ENCODE results near the gene MRPL30. TPM values are rescaled to one million over a fixed set of nuclear protein-coding genes. Genes with fewer than 3 reads are reported as not detected.

MRPL30 gene
- polyA plus RNA-seq, 1 donor (not counting 4 experiments of a cell fraction or from before 2014, with no cell fraction given): 45.2 TPM

GRCh38 chr2:99171377-99172140, 9.4 kb upstream of the MRPL30 start:
- Histone ChIP-seq H3K27me3 (ENCODE audit: control insufficient read depth, extremely low read depth, insufficient read depth, low read length) (no peaks in the 10 kb centered on the region), H2AFZ (ENCODE audit: control insufficient read depth, low read length) (no peak overlapping the region), H4K20me1 (ENCODE audit: control insufficient read depth, extremely low read depth, insufficient read depth, low read length) (no peaks in the 10 kb centered on the region), H3K4me2 (ENCODE audit: control insufficient read depth, extremely low read depth, insufficient read depth, low read depth, low read length) (no peak overlapping the region), H3K4me3 (ENCODE audit: control insufficient read depth in 2 of 3, extremely low read depth in 1 of 3, insufficient read depth in 2 of 3, low read depth in 1 of 3, low read length in 3 of 3) (no peak overlapping the region), H3K9me3 (ENCODE audit: control insufficient read depth, low read depth, low read length) (no peaks in the 10 kb centered on the region), H3K79me2 (ENCODE audit: control insufficient read depth, insufficient read depth, low read length) (peaks cover 8% of the 10 kb centered on the region), H3K9me1 (ENCODE audit: control insufficient read depth, extremely low read depth, insufficient read depth, low read length) (no peaks in the 10 kb centered on the region), H3K9ac (ENCODE audit: control insufficient read depth, extremely low read depth, insufficient read depth, low read length) (no peak overlapping the region), H3K36me3 (ENCODE audit: control insufficient read depth in 2 of 2, extremely low read depth in 1 of 2, insufficient read depth in 2 of 2, low read length in 2 of 2) (peaks cover 8 to 10% of the 10 kb centered on the region in 2 experiments), H3K27ac (ENCODE audit: control insufficient read depth, insufficient read depth, low read length) (no peak overlapping the region), H3K4me1 (ENCODE audit: control insufficient read depth, extremely low read depth, insufficient read depth, low read length) (no peaks in the 10 kb centered on the region)
- DNase-seq (ENCODE audit: low read depth, low spot score): no peak
- TF ChIP-seq CTCF (optimal IDR thresholded peaks at IDR 0.05 in 1 of 3, IDR thresholded peaks at IDR 0.05 in 1 of 3, conservative IDR thresholded peaks at IDR 0.05 in 1 of 3; ENCODE audit: extremely low read depth in 1 of 3, insufficient read depth in 2 of 3, low read length in 3 of 3) (no peak), EZH2 (IDR thresholded peaks at IDR 0.05; ENCODE audit: low read length) (no peak)
- dilution Hi-C loops (cut with MboI; ENCODE audit: extremely low pct_ligation_motif_present, low sequenced_read_pairs): no loop called here
- no peak for FAIRE-seq

- H3K27me3 ChIP-seq (ENCODE audit: control insufficient read depth, extremely low read depth, insufficient read depth, low read length): no peaks in the 10 kb centered on the region
- peak overlapping the region; percentile 79 for H3K9ac ChIP-seq (ENCODE audit: control insufficient read depth, extremely low read depth, insufficient read depth, low read length)
- peak overlapping the region; percentile 95 for H3K4me2 ChIP-seq (ENCODE audit: control insufficient read depth, extremely low read depth, insufficient read depth, low read depth, low read length)
- DNase-seq (ENCODE audit: low read depth, low spot score): no peak
- dilution Hi-C loops (cut with MboI; ENCODE audit: extremely low pct_ligation_motif_present, low sequenced_read_pairs): no loop called here
- peak overlapping the region; percentile 69 to 93 (median 91) for H3K4me3 ChIP-seq (ENCODE audit: control insufficient read depth in 2 of 3, extremely low read depth in 1 of 3, insufficient read depth in 2 of 3, low read depth in 1 of 3, low read length in 3 of 3)
- no peaks in the 10 kb centered on the region for H3K36me3 ChIP-seq (ENCODE audit: control insufficient read depth in 2 of 2, extremely low read depth in 1 of 2, insufficient read depth in 2 of 2, low read length in 2 of 2)
- no peak for TF ChIP-seq CTCF (optimal IDR thresholded peaks at IDR 0.05 in 1 of 3, IDR thresholded peaks at IDR 0.05 in 1 of 3, conservative IDR thresholded peaks at IDR 0.05 in 1 of 3; ENCODE audit: extremely low read depth in 1 of 3, insufficient read depth in 2 of 3, low read length in 3 of 3)
- no peak for TF ChIP-seq EZH2 (IDR thresholded peaks at IDR 0.05; ENCODE audit: low read length)
- H3K9me1 ChIP-seq (ENCODE audit: control insufficient read depth, extremely low read depth, insufficient read depth, low read length): no peaks in the 10 kb centered on the region
- no peaks in the 10 kb centered on the region for H4K20me1 ChIP-seq (ENCODE audit: control insufficient read depth, extremely low read depth, insufficient read depth, low read length)
- FAIRE-seq: no peak
- H3K79me2 ChIP-seq (ENCODE audit: control insufficient read depth, insufficient read depth, low read length): peaks cover 76% of the 10 kb centered on the region
- H3K9me3 ChIP-seq (ENCODE audit: control insufficient read depth, low read depth, low read length): no peaks in the 10 kb centered on the region
- peaks cover 10% of the 10 kb centered on the region for H3K4me1 ChIP-seq (ENCODE audit: control insufficient read depth, extremely low read depth, insufficient read depth, low read length)
- peak overlapping the region; percentile 91 for H2AFZ ChIP-seq (ENCODE audit: control insufficient read depth, low read length)
- H3K27ac ChIP-seq (ENCODE audit: control insufficient read depth, insufficient read depth, low read length): peak overlapping the region; percentile 87
These were observed 628 bp downstream of the MRPL30 start for GRCh38 chr2:99181624-99182000.
